Upper lobe of right lung (tissue), 1 donor: ENCODE data around the gene PTPRK. TPM values are rescaled to one million over a fixed set of nuclear protein-coding genes. Genes with fewer than 3 reads are reported as not detected.
"Not testable (repeated sequence)": the region's sequence is repeated elsewhere in the genome, so short reads cannot be mapped to it uniquely, and the experiment has no call there.

ENCODE experiments used
- ATAC-seq: fragments of 200-7000 bp; cut with Tn5 transposase; one replicate; pipeline ENCODE4 v1.9.1; 2020; ENCODE audit warnings: mild to moderate bottlenecking, moderate library complexity
- DNase-seq: peaks from one replicate; pipeline ENCODE4 v3.0.0-alpha.2; 2020
- H3K27ac ChIP-seq: fragments of 200-600 bp; one replicate; pipeline ENCODE4 v1.8.0; 2022
- H3K27me3 ChIP-seq: fragments of 200-600 bp; one replicate; pipeline ENCODE4 v1.8.0; 2022; ENCODE audit warnings: mild to moderate bottlenecking
- H3K36me3 ChIP-seq: fragments of 200-600 bp; one replicate; pipeline ENCODE4 v1.8.0; 2022
- H3K4me1 ChIP-seq: fragments of 200-600 bp; one replicate; pipeline ENCODE4 v1.8.0; 2022
- H3K4me3 ChIP-seq: fragments of 200-600 bp; one replicate; pipeline ENCODE4 v1.8.0; 2022; ENCODE audit warnings: mild to moderate bottlenecking
- H3K9me3 ChIP-seq: fragments of 200-600 bp; one replicate; pipeline ENCODE4 v1.8.0; 2022
- CTCF ChIP-seq: fragments of 200-600 bp; IDR thresholded peaks from one replicate; pipeline ENCODE4 v1.8.0; 2022; ENCODE audit warnings: antibody characterized with exemption
- intact Hi-C: fragments of 100-400 bp; cut with DNase I; formaldehyde crosslinking; loops from one replicate; pipeline ENCODE4 v1.11.0; 2022
- total RNA-seq: library from RNA; stranded (reverse); fragmentation: NEBNext Ultra II Directional; extraction: Animal tissue kit (Norgen Biotek cat#: 25700); gene quantifications from one replicate; pipeline ENCODE4 v1.2.1, GENCODE V29; 2021
- donor health status: DM: no; HTN: yes; CAD: no; lungs with severe emphysema.

PTPRK gene
- total RNA-seq, 1 donor from 2014 or later: 64.6 TPM

DNA sequence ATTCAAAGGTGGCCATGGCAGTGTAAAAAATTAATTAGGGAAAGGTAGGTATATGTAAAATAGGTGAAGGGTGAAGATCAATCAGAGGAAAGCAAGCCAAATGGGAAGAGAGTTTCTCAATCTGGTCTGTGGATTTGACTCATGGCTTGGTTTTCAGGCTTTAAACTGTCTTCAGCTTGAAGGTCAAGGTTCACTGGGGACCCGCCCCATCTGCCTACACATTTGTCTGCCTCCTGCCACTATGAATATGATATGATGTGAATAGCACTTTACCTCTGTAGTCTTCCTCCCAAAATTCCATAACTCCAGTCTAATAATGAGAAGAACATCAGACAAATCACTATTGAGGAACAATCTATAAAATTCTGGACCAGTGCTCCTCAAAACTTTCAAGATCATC, 587.3 kb downstream of the PTPRK start:
- intact Hi-C loops: no loop called here
- no peak for ATAC-seq

DNA sequence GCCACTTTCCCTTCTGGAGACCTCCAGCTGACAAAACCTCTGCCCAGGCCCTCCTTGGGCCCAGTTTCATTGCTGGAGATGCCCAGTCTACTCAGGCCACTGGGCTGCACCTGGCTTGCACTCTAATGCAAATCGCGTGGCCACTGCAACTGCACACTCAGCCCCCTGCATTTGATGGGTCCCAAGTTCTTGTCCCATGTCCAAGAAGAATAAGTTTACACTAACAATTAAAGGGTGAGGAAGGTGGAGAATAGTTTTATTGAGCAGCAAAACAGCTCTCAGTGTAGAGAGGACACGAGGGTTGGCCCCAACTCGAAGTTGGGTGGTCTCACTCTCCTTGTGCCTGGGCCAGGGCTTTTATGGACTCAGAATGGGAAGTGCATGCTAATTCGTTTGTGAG, 587.7 kb downstream of the PTPRK start:
- Histone ChIP-seq H3K4me3 (no peak overlapping the region), H3K4me1 (no peaks in the 10 kb centered on the region), H3K27ac (no peak overlapping the region), H3K9me3 (no peaks in the 10 kb centered on the region), H3K27me3 (no peaks in the 10 kb centered on the region), H3K36me3 (no peaks in the 10 kb centered on the region)
- DNase-seq: no peak
- intact Hi-C loops: no loop called here
- no peak for ATAC-seq
- TF ChIP-seq CTCF: no peak

More for the DNA sequence above, 587.3 kb downstream of the PTPRK start:
- H3K9me3 ChIP-seq: no peaks in the 10 kb centered on the region
- H3K36me3 ChIP-seq: no peaks in the 10 kb centered on the region
- no peaks in the 10 kb centered on the region for H3K4me1 ChIP-seq
- no peaks in the 10 kb centered on the region for H3K27me3 ChIP-seq
- H3K4me3 ChIP-seq: no peak overlapping the region
- H3K27ac ChIP-seq: no peak overlapping the region
- TF ChIP-seq CTCF: no peak
- DNase-seq: no peak

DNA sequence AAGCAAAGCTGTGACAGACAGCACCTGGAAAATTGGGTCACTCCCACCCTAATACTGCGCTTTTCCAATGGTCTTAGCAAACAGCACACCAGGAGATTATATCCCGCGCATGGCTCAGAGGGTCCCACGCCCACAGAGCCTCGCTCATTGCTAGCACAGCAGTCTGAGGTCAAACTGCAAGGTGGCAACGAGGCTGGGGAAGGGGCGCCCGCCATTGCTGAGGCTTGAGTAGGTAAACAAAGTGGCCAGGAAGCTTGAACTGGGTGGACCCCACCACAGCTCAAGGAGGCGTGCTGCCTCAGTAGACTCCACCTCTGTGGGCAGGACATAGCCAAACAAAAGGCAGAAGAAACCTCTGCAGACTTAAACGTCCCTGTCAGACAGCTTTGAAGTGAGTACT, 594.0 kb downstream of the PTPRK start:
- H3K4me3 ChIP-seq, H3K36me3 ChIP-seq, H3K4me1 ChIP-seq, intact Hi-C loops, ATAC-seq, H3K27me3 ChIP-seq, H3K9me3 ChIP-seq, DNase-seq, H3K27ac ChIP-seq: not testable (repeated sequence)

DNA sequence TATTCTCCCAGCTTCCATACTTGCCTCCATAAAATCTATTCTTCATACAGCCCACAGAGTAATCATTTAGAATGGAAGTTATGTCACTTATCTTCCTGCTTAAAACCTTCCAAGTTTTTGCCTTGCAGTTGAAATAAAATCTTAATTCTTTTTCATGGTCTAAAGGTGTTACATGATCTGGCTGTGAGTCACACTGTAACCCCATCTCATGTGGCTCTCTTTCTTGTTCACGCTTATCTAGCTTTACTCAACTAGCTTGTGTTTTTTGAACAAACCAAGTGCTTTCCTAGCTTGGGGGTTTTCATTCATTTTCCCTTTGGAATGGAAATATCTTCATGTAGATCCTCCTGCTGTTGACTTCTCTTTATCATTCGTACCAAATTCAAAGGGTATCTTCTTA, 596.0 kb downstream of the PTPRK start:
- TF ChIP-seq CTCF: no peak
- no peak overlapping the region for H3K4me3 ChIP-seq
- no peak for ATAC-seq

GRCh38 chr6:127924031-127924430, 596.4 kb downstream of the PTPRK start:
- ATAC-seq (no peak), DNase-seq (no peak)
- no peaks in the 10 kb centered on the region for H3K9me3 ChIP-seq
- no peak overlapping the region for H3K27ac ChIP-seq
- no peaks in the 10 kb centered on the region for H3K27me3 ChIP-seq
- no peak for TF ChIP-seq CTCF
- no peak overlapping the region for H3K4me3 ChIP-seq
- H3K4me1 ChIP-seq: no peaks in the 10 kb centered on the region
- H3K36me3 ChIP-seq: no peaks in the 10 kb centered on the region
- intact Hi-C loops: no loop called here

More for the DNA sequence above, 596.0 kb downstream of the PTPRK start:
- H3K36me3 ChIP-seq: no peaks in the 10 kb centered on the region
- intact Hi-C loops: no loop called here
- no peaks in the 10 kb centered on the region for H3K4me1 ChIP-seq
- H3K9me3 ChIP-seq: no peaks in the 10 kb centered on the region
- no peak overlapping the region for H3K27ac ChIP-seq
- DNase-seq: no peak
- H3K27me3 ChIP-seq: no peaks in the 10 kb centered on the region

- H3K27me3 ChIP-seq: no peaks in the 10 kb centered on the region
- intact Hi-C loops: no loop called here
- no peaks in the 10 kb centered on the region for H3K4me1 ChIP-seq
- DNase-seq (no peak), ATAC-seq (no peak)
- no peak overlapping the region for H3K27ac ChIP-seq
- H3K4me3 ChIP-seq: no peak overlapping the region
- no peaks in the 10 kb centered on the region for H3K36me3 ChIP-seq
- no peaks in the 10 kb centered on the region for H3K9me3 ChIP-seq
- TF ChIP-seq CTCF: no peak
These were observed 597.3 kb downstream of the PTPRK start for GRCh38 chr6:127923135-127923534.
